Retinal pigment epithelial cell (primary cell): ENCODE data around the gene SYNJ2.

Experiments
- DNase-seq: peaks from one replicate; pipeline ENCODE4 v3.0.0-alpha.2; 2010; ENCODE audit warnings: low read depth
- H3K4me3 ChIP-seq: 2 replicates; pipeline ENCODE4 v1.5.1; 2011; ENCODE audit warnings: mild to moderate bottlenecking, low read length, control low read depth, moderate library complexity
- CTCF ChIP-seq: conservative IDR thresholded peaks from 2 replicates; pipeline ENCODE4 v1.5.1; 2011; ENCODE audit warnings: low read depth, low read length, control low read depth, inconsistent platforms

Gene SYNJ2

DNA sequence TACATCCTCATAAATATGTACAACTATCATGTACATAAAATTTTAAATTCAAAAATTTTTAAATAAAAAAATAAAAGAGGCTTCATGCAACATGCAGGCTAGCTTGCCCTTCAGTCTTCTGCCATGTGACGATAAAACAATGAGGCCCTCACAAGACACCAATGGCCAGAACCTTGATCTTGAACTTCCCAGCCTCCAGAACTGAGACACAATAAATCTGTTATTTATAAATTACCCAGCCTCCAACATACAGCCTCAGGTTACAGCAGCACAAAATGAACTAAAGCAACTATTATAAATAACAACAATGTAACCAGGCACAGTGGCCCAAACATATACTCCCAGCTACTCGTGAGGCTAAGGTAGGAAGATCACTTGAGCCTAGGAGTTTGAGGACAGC, 143.6 kb downstream of the SYNJ2 start:
- no peak for TF ChIP-seq CTCF
- no peak for DNase-seq

GRCh38 chr6:158131926-158132325, 150.3 kb downstream of the SYNJ2 start:
- no peak for DNase-seq
- peak; percentile 69 for TF ChIP-seq CTCF
- no peak overlapping the region for H3K4me3 ChIP-seq

More for the DNA sequence above, 143.6 kb downstream of the SYNJ2 start:
- H3K4me3 ChIP-seq, result no peak overlapping the region

GRCh38 chr6:158142789-158143188, 161.1 kb downstream of the SYNJ2 start:
- no peak for DNase-seq
- no peak for TF ChIP-seq CTCF
- H3K4me3 ChIP-seq, result no peak overlapping the region

- no peak for DNase-seq
Measured at GRCh38 chr6:158143700-158144099, 162.0 kb downstream of the SYNJ2 start.

More at GRCh38 chr6:158143700-158144099, 162.0 kb downstream of the SYNJ2 start:
- H3K4me3 ChIP-seq, result no peak overlapping the region
- TF ChIP-seq CTCF, result peak; percentile 47
